Measurements from ENCODE around the gene SLC25A29. TPM values are rescaled to one million over a fixed set of nuclear protein-coding genes. Genes with fewer than 3 reads are reported as not detected.

Gene SLC25A29
- total RNA-seq, 1 experiment from 2014 or later: 11.2 TPM

DNA sequence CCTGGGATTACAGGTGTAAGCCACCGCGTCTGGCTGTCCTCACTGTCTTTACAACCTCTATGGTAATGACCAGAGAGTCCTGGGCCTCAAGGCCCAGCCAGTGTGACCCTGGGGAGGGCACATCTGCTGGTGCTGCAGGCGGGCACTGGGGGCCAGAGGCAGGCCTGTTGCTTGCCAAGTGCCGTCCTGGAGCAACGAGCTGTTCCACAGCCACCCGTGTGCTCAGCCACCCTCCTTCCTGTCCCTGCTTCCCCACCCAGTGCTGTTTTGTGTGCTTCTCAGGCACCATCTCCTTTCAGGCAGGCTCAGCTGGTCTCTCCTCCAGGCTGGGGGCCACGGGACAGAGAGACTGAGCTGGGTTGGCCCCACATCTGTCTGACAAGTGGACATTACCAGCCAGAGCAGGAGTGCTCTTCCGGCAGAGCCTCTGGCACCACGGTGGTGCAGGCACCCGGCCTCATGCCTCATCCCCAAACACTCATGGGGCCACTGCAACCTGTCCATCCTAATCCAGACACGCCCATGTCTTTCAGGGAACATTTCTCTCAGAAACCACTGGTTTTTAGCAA lies 25.9 kb upstream of the SLC25A29 start:
- no peak for DNase-seq (ENCODE audit: low spot score)

DNA sequence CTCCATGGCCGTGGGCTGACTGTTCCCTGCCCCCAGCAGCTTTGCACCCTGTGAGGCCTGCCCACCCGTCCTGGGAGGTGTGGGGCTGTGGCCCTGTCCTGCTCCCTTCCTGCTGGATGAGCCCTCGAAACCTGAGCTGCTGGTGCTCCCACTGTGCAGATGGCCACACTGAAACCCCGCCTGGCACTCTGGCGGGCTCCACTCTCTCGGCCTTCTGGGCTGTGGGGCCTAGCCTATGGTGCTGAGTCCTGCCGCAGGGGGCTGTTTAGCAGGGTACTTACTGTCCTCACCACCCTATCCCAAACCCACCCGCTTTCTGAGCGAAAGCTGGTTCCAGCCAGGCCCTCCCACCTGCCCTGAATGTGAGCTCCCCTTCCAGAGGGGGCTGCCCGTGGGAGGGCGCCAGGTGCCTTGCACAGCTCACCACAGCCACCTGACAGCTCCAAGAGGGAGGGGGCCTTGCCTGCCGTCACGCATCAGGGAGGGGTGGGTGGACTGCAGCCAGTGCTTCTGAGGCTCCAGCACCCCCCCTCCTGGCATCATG lies 24.2 kb upstream of the SLC25A29 start:
- no peak for DNase-seq (ENCODE audit: low spot score)

DNA sequence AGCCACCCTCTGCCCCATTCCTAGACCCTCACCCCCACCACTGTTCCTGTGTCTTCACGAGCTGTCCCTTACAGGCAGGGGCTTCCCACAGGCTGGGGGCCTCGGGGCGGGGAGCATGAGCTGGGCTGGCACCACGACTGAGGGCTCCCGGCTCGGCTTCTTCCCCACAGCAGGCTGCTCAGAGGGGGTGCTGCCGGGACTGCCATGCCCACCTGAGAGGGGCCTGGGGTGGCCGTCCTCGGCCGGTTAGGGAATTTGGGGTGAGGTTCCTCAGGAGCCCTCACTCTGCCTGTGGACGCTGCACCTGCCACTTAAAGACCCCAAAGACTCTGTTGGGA lies 23.7 kb upstream of the SLC25A29 start:
- no peak for DNase-seq (ENCODE audit: low spot score)

DNA sequence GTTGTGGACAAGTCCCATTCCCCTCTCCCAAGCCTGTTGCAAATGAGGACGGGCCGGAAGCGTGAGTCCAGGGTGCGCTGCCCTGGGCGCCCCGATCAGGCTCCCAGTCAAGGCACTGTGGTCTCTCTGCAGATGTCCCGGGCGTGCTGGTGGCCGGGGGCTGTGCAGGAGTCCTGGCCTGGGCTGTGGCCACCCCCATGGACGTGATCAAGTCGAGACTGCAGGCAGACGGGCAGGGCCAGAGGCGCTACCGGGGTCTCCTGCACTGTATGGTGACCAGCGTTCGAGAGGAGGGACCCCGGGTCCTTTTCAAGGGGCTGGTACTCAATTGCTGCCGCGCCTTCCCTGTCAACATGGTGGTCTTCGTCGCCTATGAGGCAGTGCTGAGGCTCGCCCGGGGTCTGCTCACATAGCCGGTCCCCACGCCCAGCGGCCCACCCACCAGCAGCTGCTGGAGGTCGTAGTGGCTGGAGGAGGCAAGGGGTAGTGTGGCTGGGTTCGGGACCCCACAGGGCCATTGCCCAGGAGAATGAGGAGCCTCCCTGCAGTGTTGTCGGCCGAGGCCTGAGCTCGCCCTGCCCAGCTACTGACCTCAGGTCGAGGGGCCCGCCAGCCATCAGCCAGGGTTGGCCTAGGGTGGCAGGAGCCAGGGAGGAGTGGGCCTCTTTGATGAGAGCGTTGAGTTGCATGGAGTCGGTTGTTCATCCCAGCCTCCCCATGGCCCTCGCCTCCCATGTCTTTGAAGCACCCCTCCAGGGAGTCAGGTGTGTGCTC lies 23.2 kb upstream of the SLC25A29 start:
- no peak for DNase-seq (ENCODE audit: low spot score)

DNA sequence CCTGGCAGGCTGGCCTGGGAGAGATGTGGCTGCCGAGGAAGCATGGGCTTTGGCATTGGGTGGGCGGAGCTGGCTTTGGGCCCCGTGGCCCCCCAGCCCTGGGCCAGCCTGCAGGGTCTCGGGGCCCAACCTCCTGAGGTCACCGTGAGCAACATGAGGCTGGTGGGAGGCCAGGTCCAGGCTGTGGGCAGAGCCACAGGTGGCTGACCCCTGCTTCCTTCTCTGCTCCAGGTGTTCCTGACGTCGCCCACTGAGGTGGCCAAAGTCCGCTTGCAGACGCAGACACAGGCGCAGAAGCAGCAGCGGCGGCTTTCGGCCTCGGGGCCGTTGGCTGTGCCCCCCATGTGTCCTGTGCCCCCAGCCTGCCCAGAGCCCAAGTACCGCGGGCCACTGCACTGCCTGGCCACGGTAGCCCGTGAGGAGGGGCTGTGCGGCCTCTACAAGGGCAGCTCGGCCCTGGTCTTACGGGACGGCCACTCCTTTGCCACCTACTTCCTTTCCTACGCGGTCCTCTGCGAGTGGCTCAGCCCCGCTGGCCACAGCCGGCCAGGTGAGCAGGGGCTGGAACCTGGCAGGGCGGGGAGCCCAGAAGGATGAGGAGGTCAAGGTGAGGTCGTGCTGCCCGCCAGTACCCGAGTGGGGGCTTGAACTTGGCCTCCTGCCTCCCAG lies 22.4 kb upstream of the SLC25A29 start:
- no peak for DNase-seq (ENCODE audit: low spot score)

DNA sequence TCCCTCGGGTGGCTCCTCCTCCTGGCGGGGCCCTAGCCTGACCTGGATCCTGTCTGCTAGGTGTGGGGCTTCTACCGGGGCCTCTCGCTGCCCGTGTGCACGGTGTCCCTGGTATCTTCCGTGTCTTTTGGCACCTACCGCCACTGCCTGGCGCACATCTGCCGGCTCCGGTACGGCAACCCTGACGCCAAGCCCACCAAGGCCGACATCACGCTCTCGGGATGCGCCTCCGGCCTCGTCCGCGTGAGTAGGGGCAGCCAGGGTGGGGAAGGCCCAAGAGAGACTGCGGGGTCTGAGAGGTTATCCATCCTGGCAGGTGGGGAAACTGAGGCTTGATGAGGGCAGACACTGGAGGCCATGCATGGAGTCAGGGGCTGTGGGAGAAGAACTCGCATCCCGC lies 20.9 kb upstream of the SLC25A29 start:
- no peak for DNase-seq (ENCODE audit: low spot score)

DNA sequence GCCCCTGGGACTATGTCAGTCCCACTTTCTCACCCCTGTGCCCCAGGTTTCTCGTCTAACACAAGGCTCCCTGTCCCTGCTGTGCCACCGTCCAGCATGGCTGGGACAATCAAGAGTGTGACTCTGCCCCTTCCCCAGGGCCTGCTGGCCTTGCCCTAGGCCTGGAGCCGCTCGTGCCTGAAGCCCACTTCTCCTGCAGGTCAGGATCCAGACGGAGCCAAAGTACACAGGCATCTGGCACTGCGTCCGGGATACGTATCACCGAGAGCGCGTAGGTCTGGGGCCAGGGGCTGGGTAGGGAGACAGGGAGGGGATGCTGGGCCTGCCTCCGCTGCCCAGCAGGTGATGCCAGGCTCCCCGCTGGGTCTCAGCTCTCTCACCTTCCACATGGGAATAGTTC lies 19.7 kb upstream of the SLC25A29 start:
- DNase-seq (ENCODE audit: low spot score): no peak

DNA sequence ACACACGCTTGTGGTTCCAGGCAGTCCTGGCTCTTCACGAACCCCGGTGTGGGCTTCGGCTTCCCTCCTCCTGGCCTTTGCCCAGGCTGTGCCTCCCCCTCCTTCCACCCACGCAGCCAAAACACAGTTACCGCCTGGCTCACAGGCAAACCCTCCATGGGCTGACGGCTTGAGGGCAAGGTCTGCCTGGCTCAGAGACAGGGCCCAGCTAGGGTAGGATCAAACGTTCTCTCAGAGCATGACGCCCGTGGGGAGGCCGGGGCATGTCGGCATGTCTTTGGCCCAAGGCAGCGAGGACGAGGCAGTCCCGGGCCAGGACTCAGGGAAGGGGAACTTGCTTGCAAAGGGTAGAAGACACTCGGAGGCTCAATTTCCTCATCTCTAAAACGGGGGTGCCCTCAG lies 19.0 kb upstream of the SLC25A29 start:
- no peak for DNase-seq (ENCODE audit: low spot score)

DNA sequence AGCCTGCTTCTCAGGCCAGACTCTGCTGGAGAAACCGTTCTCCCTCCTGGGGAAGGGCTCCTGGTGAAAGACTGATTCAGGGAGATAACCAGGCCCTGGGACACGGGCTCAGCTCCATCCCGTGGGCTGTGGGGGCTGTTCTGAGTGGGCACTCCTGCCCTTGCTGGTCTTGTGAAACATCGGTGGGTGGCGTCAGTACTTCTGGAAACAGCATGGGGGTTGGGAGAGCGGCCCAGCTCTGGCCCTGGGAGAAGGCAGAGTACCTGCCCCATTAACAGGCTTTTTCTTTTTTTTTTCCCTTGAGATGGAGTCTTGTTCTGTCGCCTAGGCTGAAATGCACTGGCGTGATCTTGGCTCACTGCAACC lies 17.7 kb upstream of the SLC25A29 start:
- no peak for DNase-seq (ENCODE audit: low spot score)

DNA sequence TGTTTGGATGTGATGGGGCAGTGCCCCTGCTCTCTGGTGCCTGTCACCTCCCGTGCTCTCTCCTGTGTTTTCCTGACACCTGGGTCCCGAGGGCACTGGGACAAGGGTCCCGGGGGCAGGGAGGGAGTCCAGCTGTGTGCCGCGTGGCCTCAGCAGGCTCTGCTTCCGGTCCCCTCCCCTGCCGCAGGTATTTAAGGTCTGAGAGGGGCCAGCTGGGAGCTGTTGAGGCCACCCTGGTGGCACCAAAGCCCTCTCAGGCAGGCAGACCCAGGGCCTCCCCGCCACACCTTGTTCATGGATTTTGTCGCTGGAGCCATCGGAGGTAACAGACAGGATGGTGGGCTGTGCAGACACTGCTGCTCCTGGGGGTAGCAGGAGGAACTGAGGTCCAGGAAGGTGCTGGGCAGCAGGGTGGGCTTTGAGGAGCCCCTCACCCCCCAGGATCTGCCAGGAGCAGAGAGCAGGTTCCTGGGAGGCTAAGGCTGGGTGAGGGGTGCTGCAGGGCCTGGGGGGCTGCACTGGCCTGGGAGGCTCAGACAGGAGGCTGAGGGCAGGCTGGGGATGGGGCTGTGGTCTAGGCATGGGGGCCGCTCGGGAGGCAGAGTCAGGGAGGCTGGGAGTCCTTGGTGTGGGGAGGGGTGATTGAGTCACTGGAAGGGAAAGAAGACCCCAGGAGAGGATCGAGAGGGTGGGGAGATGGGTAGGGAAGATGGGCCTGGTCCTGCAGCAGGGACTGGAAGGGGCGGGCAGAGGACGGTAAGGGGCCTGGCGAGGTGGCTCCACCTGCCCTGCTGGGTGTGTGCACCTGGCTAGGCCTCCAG lies 17.1 kb upstream of the SLC25A29 start, which contains the start of gene SLC25A47:
Gene SLC25A47, plus strand, starts transcription at position 219 of the 821 bp plus-strand sequence. Its CDS starts 76 bp downstream, at position 295.
- no peak for DNase-seq (ENCODE audit: low spot score)

DNA sequence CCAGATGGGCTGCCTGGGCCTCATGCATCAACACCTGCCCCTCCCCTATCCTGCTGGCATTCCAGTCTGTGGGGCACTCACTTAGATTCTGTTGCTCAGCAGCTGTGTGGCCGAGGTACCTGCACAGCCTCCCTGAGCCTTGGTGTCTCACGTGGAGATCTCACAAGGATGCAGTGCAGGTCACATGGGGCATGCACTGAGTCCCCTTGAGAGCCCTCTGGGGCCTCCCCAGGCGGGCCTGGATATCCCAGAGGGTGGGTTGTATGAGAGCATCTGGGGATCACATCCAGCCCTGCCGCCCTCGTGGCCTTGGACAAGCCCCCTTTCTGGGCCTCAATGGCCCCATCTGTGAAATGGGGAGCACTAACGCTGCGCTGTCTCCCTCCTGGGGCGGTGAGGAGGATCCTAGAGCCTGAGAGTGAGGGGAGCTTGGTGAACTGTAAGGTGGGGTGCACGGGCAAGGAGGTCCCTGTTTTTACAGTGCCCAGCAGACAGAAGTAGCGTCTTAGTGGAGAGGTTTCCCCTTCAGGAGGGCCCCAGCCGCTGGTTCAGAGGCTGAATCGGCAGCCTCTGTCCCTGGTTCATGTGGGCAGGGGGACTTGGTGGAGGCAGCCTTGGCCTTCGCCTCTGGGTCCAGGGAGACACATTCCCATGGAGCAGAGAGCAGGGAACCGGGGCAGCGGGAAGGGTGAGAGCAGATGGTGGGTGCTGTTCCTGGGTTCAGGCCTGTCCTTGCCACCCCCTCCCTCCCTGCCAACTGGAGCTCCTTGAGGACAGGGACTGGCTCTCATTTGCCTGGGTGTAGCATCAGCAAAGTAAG lies 16.1 kb upstream of the SLC25A29 start:
- no peak for DNase-seq (ENCODE audit: low spot score)

DNA sequence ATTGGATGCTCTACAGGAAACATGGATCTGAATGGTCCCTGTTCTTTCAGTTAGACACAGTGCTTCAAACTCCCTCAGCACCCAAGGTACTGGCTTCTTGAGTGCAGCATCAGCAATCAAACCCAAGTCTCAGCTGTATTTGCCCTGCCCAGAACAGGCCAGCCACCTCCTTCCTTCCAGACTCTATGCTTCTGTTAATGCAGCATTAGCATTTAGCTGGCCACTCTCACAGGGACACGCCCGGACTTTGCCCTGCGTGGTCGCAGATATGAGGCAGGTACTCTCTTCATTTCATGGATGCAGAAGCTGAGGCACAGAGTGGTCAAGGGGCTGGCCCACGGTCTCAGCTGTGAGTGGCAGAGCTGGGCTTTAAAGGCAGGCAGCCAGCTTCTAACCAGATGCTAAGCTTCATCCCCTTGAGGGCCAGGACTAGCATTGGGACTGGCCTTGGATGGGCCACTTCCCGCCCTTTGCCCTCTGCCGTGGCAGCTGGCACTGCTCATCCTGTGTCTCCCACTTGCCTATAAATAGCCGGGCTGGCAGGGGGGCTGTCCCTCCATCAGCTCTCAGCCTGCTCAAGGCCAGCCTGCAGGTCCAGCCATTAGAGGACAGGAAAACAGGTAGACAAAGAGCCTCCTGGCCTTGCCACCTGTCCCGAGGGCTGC lies 15.4 kb upstream of the SLC25A29 start:
- DNase-seq (ENCODE audit: low spot score): no peak

DNA sequence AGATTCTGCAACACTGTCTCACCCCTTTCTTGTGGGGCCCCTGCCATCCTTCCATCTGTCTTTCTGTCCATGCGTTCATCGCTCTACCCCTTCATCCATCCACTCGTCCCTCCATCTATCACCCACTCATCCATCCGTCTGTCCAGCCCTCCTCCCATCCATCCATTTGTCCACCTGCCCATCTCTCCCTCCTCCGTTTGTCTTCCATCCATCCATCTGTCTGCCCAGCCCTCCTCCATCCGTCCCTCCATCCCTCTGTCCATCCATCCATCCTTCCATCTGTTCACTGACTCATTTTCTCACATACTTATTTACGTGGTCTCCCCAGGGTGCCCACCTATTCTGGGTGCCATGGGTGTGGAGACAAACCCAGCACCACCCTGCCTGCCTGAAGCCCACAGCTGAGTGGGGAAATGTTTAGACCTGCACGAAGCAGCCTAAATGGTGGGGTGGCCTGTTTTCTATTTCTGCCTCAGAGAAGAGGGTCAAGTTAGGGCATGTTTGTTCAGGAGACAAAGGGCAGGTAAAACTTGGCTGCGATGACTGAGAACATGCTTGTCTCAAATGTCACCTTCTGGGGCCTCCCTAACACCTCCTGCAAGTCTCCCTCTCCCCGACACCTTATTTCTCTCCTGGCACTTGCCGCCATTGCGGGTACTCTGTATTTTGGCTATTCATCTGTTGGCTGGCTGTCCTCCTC lies 14.1 kb upstream of the SLC25A29 start:
- no peak for DNase-seq (ENCODE audit: low spot score)

DNA sequence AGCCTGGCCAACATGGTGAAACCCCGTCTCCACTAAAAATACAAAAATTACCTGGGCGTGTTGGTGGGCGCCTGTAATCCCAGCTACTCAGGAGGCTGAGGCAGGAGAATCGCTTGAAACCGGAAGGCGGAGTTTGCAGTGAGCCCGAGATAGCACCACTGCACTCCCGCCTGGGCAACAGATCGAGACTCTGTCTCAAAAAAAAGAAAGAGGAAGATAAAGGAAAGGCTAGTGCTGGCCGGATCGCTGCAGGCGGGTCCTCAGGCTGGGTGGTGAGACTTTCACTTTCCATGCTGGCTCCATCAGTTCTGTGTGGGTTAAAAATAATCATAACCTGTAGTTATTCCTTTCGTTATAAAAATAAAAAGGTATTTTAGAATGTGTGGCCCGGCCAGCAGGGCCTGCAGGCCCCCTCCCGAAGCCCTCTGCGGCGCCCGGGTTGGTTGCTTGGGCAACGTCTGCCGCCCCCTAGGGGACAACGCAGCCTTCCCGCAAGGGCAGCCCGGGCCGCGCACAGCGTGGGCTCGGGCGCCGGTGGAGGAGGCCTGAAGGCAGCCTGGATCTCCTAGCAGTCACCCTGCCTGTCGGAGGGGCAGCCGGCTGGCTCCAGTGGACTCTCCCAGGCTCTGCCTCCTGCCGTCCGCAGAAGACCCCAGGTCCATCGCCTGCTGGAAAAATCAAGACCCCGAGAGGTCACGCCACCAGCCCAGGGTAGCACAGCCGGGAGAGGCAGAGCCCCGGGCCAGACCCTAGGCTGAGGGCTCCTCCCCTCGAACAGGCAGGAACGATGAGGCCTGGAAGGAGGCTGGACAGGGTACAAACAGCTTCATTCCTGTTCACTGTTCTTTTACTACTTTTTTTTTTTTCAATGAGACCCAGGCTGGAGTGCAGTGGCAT lies 11.9 kb upstream of the SLC25A29 start:
- no peak for DNase-seq (ENCODE audit: low spot score)

DNA sequence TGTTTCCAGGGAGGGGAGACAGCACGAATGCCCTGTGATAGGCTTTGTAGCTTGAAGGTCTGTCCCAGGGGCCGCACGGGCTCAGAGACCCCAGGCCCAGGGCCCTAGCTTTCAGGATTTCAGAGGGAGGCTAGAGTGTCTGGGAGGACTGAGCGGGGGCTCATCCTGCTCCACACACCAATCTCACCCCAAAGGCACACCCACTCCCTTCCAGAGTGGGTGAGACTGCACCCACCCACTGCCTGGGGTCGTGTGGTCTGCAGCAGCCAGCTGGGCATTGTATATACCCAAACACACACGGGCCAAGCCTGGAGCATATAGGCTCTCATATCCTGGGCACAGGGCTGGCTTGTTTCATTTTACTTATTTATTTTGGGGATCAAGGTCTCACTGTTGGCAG lies 11.1 kb upstream of the SLC25A29 start:
- DNase-seq (ENCODE audit: low spot score): no peak

DNA sequence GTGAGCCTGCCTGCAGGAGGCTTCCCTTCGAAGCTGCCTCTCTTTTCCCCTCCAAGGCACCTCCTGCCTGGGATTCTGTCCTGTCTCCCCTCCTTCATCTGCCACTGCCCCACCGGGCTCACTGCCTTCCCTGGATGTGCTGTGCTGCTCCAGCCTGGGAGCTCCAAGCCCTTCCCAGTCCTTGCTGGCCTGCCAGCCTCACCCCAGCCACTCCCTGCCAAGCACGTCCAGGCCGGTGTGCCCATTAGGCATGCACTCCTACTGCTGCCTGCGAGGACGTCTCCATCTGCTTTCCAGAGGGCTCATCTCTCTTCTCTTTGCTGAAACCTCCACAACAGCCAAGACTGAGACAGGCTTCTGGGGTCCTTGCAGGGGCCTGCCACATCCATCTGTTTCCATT lies 8.5 kb upstream of the SLC25A29 start:
- no peak for DNase-seq (ENCODE audit: low spot score)

DNA sequence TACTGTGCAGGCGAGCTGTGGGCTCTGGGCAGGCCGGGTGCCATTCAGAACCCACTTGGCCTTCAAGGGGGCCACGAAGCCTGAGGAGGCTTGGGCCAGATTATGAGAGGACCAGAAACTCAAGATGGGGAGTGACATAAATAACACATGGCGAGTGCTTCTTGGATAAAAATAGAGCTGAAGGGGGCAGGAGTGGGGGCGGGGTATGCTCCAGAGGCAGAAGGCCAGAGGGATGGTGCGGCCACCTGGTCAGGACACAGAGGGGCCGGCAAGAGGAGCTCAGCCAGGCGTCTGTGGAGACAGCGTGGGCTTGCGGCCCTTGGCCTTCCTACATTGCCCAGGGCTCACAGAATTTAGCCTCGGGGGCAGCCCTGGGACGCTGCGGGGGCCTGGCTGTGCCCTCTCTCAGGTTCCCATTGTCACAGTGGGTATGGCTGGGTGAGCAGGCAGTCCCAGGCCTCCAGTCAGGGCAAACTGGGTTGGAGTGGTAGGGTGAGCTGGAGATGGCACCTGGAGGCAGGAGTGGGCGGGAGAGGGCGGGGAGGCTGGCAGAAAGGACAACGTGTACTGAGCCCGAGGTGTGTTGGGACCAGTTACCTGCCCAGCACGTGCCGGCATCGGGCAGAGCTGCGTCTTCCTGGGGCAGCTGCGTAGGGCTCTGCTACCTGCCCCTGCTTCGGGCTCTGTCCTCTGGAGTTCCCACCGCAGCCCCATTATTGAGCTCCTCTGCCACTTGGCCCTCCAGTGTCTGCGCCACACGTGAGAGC lies 7.4 kb upstream of the SLC25A29 start:
- DNase-seq (ENCODE audit: low spot score): no peak

DNA sequence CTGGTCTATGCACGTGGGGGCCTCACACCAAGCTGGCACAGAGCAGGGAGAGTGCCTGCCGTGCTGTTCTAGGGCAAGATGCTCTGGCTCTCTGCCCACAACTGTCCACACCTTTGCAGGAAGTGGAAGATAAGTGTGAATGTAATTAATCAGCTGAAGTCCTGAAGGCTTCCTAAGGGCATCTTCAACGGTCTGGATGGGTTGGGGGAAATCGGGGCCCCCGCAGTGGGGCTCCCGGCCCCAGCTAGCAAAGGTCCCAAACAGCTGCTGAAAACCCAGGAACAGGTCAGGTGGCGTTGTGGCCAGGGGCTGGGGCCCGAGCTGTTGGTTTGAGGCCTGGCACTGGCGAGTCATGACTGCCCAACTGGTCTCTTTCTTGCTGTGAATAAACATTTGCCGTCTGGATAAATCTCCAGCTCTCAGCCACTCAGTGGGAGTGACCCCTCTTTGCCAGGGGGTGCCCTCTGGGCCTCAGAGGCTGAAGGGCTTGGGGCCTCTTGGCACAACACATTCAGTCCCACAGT lies 6.7 kb upstream of the SLC25A29 start:
- DNase-seq (ENCODE audit: low spot score): no peak

Measured in H4 (cell line).